Measurements from ENCODE around the gene PLPPR5. TPM values are rescaled to one million over a fixed set of nuclear protein-coding genes. Genes with fewer than 3 reads are reported as not detected.

Gene PLPPR5
- polyA plus RNA-seq, 2 of the 4 experiments (the other 2 are of a cell fraction): not detected

DNA sequence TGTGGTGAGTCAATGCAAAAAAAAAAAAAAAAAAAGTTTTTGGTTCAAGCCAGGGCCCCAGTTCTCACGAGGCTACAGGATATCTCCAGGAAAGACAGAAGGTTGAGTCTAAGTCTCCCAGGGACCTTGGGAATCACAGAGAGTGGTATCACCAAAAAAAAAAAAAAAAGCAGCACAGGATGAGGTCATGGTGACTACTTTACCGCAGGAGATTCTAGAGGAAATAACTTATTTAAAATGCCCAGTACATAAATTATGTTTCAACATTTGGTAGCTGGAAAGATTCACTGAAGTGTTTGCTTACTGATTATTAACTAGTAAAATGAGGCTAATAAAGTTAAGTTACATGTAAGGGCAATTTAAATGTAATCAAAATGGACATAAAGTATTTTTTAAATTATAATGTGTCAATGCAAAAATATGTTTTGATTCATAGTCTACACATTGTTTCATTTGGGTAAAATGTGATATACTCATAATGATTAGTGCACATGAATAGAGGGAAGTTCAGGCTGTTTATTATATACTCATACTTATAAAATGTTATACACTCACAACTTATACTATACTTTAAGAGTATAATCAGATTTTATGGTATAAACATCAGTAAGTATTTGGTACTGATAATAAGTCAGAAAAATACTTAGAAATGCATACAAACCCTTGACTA is 84.1 kb downstream of the PLPPR5 start:
- H3K9me3 ChIP-seq: no peaks in the 10 kb centered on the region
- H3K4me1 ChIP-seq: no peaks in the 10 kb centered on the region
- CTCF ChIA-PET: no interaction called here
- no peak overlapping the region for H3K4me2 ChIP-seq
- POLR2A ChIA-PET: no interaction called here
- no peak overlapping the region for H3K4me3 ChIP-seq
- WGBS (ENCODE audit: missing lambda C conversion rate): 9% methylated on average over 2 of the region's 2 CpGs
- DNase-seq (ENCODE audit: low read depth in 1 of 2, low spot score in 1 of 2) (no peak), ATAC-seq (no peak), FAIRE-seq (no peak)
- TF ChIP-seq JUNB (IDR thresholded peaks at IDR 0.05) (no peak), EHMT2 (IDR thresholded peaks at IDR 0.05; ENCODE audit: low read depth) (no peak), TP53 (CRISPR knock-in tag; IDR thresholded peaks at IDR 0.05) (no peak), JUN (IDR thresholded peaks at IDR 0.05) (no peak), RNF2 (IDR thresholded peaks at IDR 0.05; ENCODE audit: borderline replicate concordance, low read depth) (no peak), CHD4 (IDR thresholded peaks at IDR 0.05; ENCODE audit: borderline replicate concordance) (no peak), EP300 (IDR thresholded peaks at IDR 0.05) (no peak), CHD2 (IDR thresholded peaks at IDR 0.05; ENCODE audit: low read length, partially characterized antibody) (no peak), RCOR1 (IDR thresholded peaks at IDR 0.05; ENCODE audit: low read depth, low read length) (no peak), CBX2 (IDR thresholded peaks at IDR 0.05; ENCODE audit: borderline replicate concordance, low read depth) (no peak), FOXS1 (CRISPR knock-in tag; IDR thresholded peaks at IDR 0.05) (no peak), CEBPB (IDR thresholded peaks at IDR 0.05) (no peak), ZC3H11A (IDR thresholded peaks at IDR 0.05) (no peak), MYC (IDR thresholded peaks at IDR 0.05; ENCODE audit: borderline replicate concordance, low read length) (no peak)
- TF ChIP-seq, protein P1, sequence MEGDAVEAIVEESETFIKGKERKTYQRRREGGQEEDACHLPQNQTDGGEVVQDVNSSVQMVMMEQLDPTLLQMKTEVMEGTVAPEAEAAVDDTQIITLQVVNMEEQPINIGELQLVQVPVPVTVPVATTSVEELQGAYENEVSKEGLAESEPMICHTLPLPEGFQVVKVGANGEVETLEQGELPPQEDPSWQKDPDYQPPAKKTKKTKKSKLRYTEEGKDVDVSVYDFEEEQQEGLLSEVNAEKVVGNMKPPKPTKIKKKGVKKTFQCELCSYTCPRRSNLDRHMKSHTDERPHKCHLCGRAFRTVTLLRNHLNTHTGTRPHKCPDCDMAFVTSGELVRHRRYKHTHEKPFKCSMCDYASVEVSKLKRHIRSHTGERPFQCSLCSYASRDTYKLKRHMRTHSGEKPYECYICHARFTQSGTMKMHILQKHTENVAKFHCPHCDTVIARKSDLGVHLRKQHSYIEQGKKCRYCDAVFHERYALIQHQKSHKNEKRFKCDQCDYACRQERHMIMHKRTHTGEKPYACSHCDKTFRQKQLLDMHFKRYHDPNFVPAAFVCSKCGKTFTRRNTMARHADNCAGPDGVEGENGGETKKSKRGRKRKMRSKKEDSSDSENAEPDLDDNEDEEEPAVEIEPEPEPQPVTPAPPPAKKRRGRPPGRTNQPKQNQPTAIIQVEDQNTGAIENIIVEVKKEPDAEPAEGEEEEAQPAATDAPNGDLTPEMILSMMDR (IDR thresholded peaks at IDR 0.05): no peak
- TF ChIP-seq, protein P2, sequence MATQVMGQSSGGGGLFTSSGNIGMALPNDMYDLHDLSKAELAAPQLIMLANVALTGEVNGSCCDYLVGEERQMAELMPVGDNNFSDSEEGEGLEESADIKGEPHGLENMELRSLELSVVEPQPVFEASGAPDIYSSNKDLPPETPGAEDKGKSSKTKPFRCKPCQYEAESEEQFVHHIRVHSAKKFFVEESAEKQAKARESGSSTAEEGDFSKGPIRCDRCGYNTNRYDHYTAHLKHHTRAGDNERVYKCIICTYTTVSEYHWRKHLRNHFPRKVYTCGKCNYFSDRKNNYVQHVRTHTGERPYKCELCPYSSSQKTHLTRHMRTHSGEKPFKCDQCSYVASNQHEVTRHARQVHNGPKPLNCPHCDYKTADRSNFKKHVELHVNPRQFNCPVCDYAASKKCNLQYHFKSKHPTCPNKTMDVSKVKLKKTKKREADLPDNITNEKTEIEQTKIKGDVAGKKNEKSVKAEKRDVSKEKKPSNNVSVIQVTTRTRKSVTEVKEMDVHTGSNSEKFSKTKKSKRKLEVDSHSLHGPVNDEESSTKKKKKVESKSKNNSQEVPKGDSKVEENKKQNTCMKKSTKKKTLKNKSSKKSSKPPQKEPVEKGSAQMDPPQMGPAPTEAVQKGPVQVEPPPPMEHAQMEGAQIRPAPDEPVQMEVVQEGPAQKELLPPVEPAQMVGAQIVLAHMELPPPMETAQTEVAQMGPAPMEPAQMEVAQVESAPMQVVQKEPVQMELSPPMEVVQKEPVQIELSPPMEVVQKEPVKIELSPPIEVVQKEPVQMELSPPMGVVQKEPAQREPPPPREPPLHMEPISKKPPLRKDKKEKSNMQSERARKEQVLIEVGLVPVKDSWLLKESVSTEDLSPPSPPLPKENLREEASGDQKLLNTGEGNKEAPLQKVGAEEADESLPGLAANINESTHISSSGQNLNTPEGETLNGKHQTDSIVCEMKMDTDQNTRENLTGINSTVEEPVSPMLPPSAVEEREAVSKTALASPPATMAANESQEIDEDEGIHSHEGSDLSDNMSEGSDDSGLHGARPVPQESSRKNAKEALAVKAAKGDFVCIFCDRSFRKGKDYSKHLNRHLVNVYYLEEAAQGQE (IDR thresholded peaks at IDR 0.05): no peak
- TF ChIP-seq, protein P3, sequence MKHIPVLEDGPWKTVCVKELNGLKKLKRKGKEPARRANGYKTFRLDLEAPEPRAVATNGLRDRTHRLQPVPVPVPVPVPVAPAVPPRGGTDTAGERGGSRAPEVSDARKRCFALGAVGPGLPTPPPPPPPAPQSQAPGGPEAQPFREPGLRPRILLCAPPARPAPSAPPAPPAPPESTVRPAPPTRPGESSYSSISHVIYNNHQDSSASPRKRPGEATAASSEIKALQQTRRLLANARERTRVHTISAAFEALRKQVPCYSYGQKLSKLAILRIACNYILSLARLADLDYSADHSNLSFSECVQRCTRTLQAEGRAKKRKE (CRISPR knock-in tag; IDR thresholded peaks at IDR 0.05; ENCODE audit: low read depth): no peak
- TF ChIP-seq, protein P4, sequence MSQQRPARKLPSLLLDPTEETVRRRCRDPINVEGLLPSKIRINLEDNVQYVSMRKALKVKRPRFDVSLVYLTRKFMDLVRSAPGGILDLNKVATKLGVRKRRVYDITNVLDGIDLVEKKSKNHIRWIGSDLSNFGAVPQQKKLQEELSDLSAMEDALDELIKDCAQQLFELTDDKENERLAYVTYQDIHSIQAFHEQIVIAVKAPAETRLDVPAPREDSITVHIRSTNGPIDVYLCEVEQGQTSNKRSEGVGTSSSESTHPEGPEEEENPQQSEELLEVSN (IDR thresholded peaks at IDR 0.05; ENCODE audit: borderline replicate concordance, low read depth): no peak
- H3K27ac ChIP-seq: no peak overlapping the region

DNA sequence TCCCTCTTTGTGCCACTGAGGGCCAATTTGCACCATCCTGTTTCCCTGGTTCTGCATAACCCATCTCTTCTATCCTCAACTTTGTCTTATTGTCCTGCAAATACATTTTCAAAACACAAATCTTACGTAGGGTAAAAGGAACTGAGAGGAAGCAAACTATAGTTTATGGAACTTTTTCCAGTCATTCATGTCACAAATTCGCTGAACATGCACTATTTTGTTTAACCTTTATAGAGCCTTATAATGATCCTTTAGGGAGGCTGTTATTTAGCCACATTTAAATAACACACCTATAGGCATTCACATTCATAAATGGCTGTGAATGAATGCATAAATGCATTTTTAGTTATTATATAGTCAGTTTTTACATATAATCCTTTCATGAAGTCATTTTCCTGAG is 85.0 kb downstream of the PLPPR5 start:
- DNase-seq (ENCODE audit: low read depth in 1 of 2, low spot score in 1 of 2) (no peak), ATAC-seq (no peak), FAIRE-seq (no peak)
- H3K4me1 ChIP-seq: no peaks in the 10 kb centered on the region
- ChIA-PET CTCF (no interaction called here), POLR2A (no interaction called here)
- H3K27ac ChIP-seq: no peak overlapping the region
- no peaks in the 10 kb centered on the region for H3K9me3 ChIP-seq
- TF ChIP-seq, protein P3 (CRISPR knock-in tag; IDR thresholded peaks at IDR 0.05; ENCODE audit: low read depth): no peak
- TF ChIP-seq MAFK (IDR thresholded peaks at IDR 0.05; ENCODE audit: partially characterized antibody) (peak; percentile 71), EHMT2 (IDR thresholded peaks at IDR 0.05; ENCODE audit: low read depth) (no peak)
- TF ChIP-seq, protein P5, sequence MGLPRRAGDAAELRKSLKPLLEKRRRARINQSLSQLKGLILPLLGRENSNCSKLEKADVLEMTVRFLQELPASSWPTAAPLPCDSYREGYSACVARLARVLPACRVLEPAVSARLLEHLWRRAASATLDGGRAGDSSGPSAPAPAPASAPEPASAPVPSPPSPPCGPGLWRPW (IDR thresholded peaks at IDR 0.05): no peak
- WGBS (ENCODE audit: missing lambda C conversion rate): 35% methylated on average over 2 of the region's 2 CpGs
- no peak overlapping the region for H3K4me3 ChIP-seq
- H3K4me2 ChIP-seq: no peak overlapping the region

Measured in A549 (cell line).